Sigmoid colon (tissue), 7 donors: ENCODE results near the gene ZDHHC13. TPM values are rescaled to one million over a fixed set of nuclear protein-coding genes. Genes with fewer than 3 reads are reported as not detected.

ENCODE experiments used
- DNase-seq: peaks from one replicate; pipeline ENCODE4 v3.0.0-alpha.2; 2019
- H3K27ac ChIP-seq, 4 donors: fragments of 200-600 bp; sonication (generic); one replicate each; pipeline ENCODE4 v1.5.1; 2016 to 2019; ENCODE audit warnings: mild to moderate bottlenecking in 1 of 4
- H3K27me3 ChIP-seq, 3 donors: fragments of 200-600 bp; sonication (generic); one replicate each; pipeline ENCODE4 v1.5.1; 2019; ENCODE audit warnings: mild to moderate bottlenecking in 1 of 3
- H3K36me3 ChIP-seq, 4 donors: fragments of 200-600 bp; sonication (generic); one replicate each; pipeline ENCODE4 v1.5.1; 2016 to 2019
- H3K4me1 ChIP-seq, 4 donors: fragments of 200-600 bp; sonication (generic); one replicate each; pipeline ENCODE4 v1.5.1; 2017 to 2019
- H3K4me3 ChIP-seq, 4 donors: fragments of 200-600 bp; sonication (generic); one replicate each; pipeline ENCODE4 v1.5.1; 2017 to 2019; ENCODE audit warnings: mild to moderate bottlenecking in 2 of 4, moderate library complexity in 1 of 4
- H3K9me3 ChIP-seq, 4 donors: fragments of 200-600 bp in 3 of 4; sonication (generic) in 3 of 4; one replicate each; pipeline versions ENCODE4 v1.5.1 to v1.6.1; 2013 to 2019
- CTCF ChIP-seq, 4 experiments: fragments of 450-650 bp in 3 of 4; fragments of 200-600 bp in 1 of 4; IDR thresholded peaks; one replicate each; pipeline ENCODE4 v1.5.1; 2016 to 2019; ENCODE audit warnings: antibody characterized with exemption in 4 of 4, mild to moderate bottlenecking in 3 of 4, moderate library complexity in 2 of 4
- EP300 ChIP-seq, 4 donors: sonication (generic); formaldehyde crosslinking; IDR thresholded peaks; one replicate each; pipeline ENCODE4 v1.6.1; 2017; ENCODE audit warnings: antibody characterized with exemption in 4 of 4
- POLR2A ChIP-seq, 2 donors: fragments of 450-650 bp; IDR thresholded peaks; one replicate each; pipeline ENCODE4 v1.6.1; 2016; ENCODE audit warnings: antibody characterized with exemption in 2 of 2, mild to moderate bottlenecking in 2 of 2, moderate library complexity in 2 of 2
- POLR2AphosphoS5 ChIP-seq, 4 donors: sonication (generic); formaldehyde crosslinking; IDR thresholded peaks; one replicate each; pipeline ENCODE4 v1.6.1; 2017; ENCODE audit warnings: antibody characterized with exemption in 4 of 4
- WGBS, 2 donors: extraction: QIAGEN DNeasy Blood & Tissue Kit; methylation state at CpG; one replicate each; pipeline ENCODE4 v1.1.7; 2013; 5-methylcytosine and 5-hydroxymethylcytosine counted together
- intact Hi-C: fragments of 100-400 bp; cut with DNase I; formaldehyde crosslinking; loops from one replicate; pipeline ENCODE4 v1.15.1; 2023
- polyA plus RNA-seq, 3 donors: library from polyadenylated mRNA; stranded (reverse); fragments of 200-250 nt; gene quantifications; one replicate each; pipeline ENCODE4 v1.2.3, GENCODE V29; 2013
- total RNA-seq, 4 donors: library from RNA; depleted of rRNA; stranded (reverse); fragments of >200 nt; gene quantifications; one replicate each; pipeline ENCODE4 v1.1.0, GENCODE V29; 2016
- donor health status: healthy with polysubstance abuse.
- donor health status: Bipolar disorder and iron deficiency.
- donor health status: healthy.

ZDHHC13 gene
- total and polyA plus RNA-seq, 7 donors = 6.6 to 18.4 (median 7.5) TPM

GRCh38 chr11:19208181-19208580 is 91.2 kb downstream of the ZDHHC13 start:
- no peak overlapping the region for H3K27ac ChIP-seq
- H3K27me3 ChIP-seq = no peaks in the 10 kb centered on the region
- no peak for DNase-seq
- intact Hi-C loops = no loop called here
- H3K4me1 ChIP-seq = no peaks in the 10 kb centered on the region
- H3K4me3 ChIP-seq = no peak overlapping the region
- no peaks in the 10 kb centered on the region for H3K36me3 ChIP-seq
- TF ChIP-seq CTCF (IDR thresholded peaks at IDR 0.05) (no peak), POLR2A (IDR thresholded peaks at IDR 0.05) (no peak), EP300 (IDR thresholded peaks at IDR 0.05) (no peak), POLR2AphosphoS5 (IDR thresholded peaks at IDR 0.05) (no peak)
- WGBS, 2 donors = 84 to 87% methylated on average over 2 of the region's 2 CpGs
- H3K9me3 ChIP-seq = no peaks in the 10 kb centered on the region

- TF ChIP-seq POLR2AphosphoS5 (IDR thresholded peaks at IDR 0.05) (no peak), POLR2A (IDR thresholded peaks at IDR 0.05) (no peak), CTCF (IDR thresholded peaks at IDR 0.05) (no peak), EP300 (IDR thresholded peaks at IDR 0.05) (no peak)
- H3K36me3 ChIP-seq = no peaks in the 10 kb centered on the region
- intact Hi-C loops = no loop called here
- no peak overlapping the region for H3K4me3 ChIP-seq
- H3K4me1 ChIP-seq = no peaks in the 10 kb centered on the region
- WGBS, 2 donors = 15 to 68% methylated on average over 3 of the region's 3 CpGs
- no peaks in the 10 kb centered on the region for H3K27me3 ChIP-seq
- no peak overlapping the region for H3K27ac ChIP-seq
- no peak for DNase-seq
- no peaks in the 10 kb centered on the region for H3K9me3 ChIP-seq
Measured at GRCh38 chr11:19208959-19209546, 92.1 kb downstream of the ZDHHC13 start.

- Histone ChIP-seq H3K4me1 (no peaks in the 10 kb centered on the region), H3K27me3 (no peaks in the 10 kb centered on the region), H3K27ac (no peak overlapping the region), H3K36me3 (no peaks in the 10 kb centered on the region), H3K9me3 (no peaks in the 10 kb centered on the region), H3K4me3 (no peak overlapping the region)
- intact Hi-C loops = no loop called here
- DNase-seq = no peak
- 86 to 90% methylated on average over 4 of the region's 4 CpGs for WGBS, 2 donors
- TF ChIP-seq POLR2A (IDR thresholded peaks at IDR 0.05) (no peak), POLR2AphosphoS5 (IDR thresholded peaks at IDR 0.05) (no peak), CTCF (IDR thresholded peaks at IDR 0.05) (no peak), EP300 (IDR thresholded peaks at IDR 0.05) (no peak)
Measured at GRCh38 chr11:19209617-19210370, 92.8 kb downstream of the ZDHHC13 start.

GRCh38 chr11:19216021-19216420 is 99.1 kb downstream of the ZDHHC13 start:
- intact Hi-C loops = no loop called here
- no peaks in the 10 kb centered on the region for H3K27me3 ChIP-seq
- TF ChIP-seq POLR2AphosphoS5 (IDR thresholded peaks at IDR 0.05) = no peak
- no peak for TF ChIP-seq CTCF (IDR thresholded peaks at IDR 0.05)
- TF ChIP-seq POLR2A (IDR thresholded peaks at IDR 0.05) = no peak
- TF ChIP-seq EP300 (IDR thresholded peaks at IDR 0.05) = no peak
- no peak for DNase-seq
- no peak overlapping the region for H3K4me3 ChIP-seq
- no peaks in the 10 kb centered on the region for H3K4me1 ChIP-seq
- H3K9me3 ChIP-seq = no peaks in the 10 kb centered on the region
- H3K27ac ChIP-seq = no peak overlapping the region
- no peaks in the 10 kb centered on the region for H3K36me3 ChIP-seq
- 72 to 87% methylated on average over 4 of the region's 4 CpGs for WGBS, 2 donors
